ENCODE results near the gene DNAH7. TPM values are rescaled to one million over a fixed set of nuclear protein-coding genes. Genes with fewer than 3 reads are reported as not detected.

Gene DNAH7
- total and polyA plus RNA-seq, 2 of the 8 experiments (the other 6 are each of a cell fraction or from before 2014, with no cell fraction given), result 0.07 to 0.08 TPM

DNA sequence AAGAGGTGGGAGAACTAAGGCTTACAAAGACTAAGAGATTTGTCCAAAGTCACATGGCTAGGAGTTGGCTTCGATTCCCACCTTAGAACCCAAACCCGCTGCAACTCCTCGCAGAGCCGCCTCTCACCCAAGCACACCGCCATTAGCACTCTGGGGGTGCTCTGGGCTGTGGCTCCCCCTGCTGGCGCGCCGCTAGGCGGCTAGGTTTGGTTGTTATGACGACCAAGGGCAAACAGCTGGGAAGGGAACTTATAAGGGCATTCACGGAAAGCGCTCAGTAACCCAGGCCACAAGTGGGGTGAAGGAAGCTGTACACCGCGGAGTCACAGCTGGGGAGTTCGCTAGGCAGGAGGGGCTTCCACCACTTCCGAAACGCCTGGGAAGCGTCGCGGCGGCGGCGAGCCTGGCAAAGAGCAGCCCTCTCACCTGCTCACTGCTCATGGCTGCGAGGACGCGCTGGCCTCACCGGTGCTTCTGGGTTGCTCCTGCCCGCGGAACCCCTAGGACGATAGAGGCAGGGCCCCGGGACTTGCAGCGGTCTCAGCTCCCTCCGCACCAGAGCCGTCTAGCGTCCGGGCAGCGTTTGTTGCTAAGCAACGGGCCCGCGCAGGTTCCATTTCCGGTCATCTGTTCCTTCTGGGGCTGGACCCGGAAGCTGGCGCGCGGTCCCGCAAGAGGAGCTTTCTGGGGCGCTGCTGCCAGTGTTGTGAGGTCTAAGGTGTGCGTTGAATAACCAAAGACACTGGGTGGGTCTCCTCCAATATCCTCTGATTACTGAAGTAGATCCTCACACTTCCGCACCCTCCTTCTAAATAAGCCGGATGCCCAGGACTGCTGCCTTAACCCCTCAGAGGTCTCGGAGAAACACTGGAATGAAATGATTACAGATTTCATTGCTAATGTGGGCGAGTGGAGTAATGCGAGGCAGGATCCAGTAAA, at the start of gene DNAH7 (continued):
- TF ChIP-seq PHF8 (conservative IDR thresholded peaks at IDR 0.05; ENCODE audit: low read depth, low read length) (peak; percentile 60), SP4 (IDR thresholded peaks at IDR 0.05; ENCODE audit: low read length) (no peak), KDM4A (IDR thresholded peaks at IDR 0.05; ENCODE audit: low read depth, low read length, severe bottlenecking) (peak; percentile 82), CREB1 (IDR thresholded peaks at IDR 0.05) (0 out of 2 replicates have a peak, but pooled peaks have one; percentile 2), GTF2F1 (IDR thresholded peaks at IDR 0.05; ENCODE audit: borderline replicate concordance, low read depth, low read length) (0 out of 2 replicates have a peak, but pooled peaks have one; percentile 20), MAFK (IDR thresholded peaks at IDR 0.05; ENCODE audit: low read depth, low read length) (no peak), NRF1 (IDR thresholded peaks at IDR 0.05; ENCODE audit: low read depth, low read length) (no peak), CHD1 (IDR thresholded peaks at IDR 0.05; ENCODE audit: low read depth, low read length) (no peak), NANOG (IDR thresholded peaks at IDR 0.05; ENCODE audit: insufficient read depth, low read depth, low read length, poor library complexity, severe bottlenecking) (no peak), HDAC2 (IDR thresholded peaks at IDR 0.05; ENCODE audit: borderline replicate concordance in 1 of 2, low read depth in 2 of 2, low read length in 2 of 2) (peak; percentile 47 to 100; a peak in 3 of 4 replicates), CBX8 (IDR thresholded peaks at IDR 0.05; ENCODE audit: borderline replicate concordance, low read depth, low read length) (no peak), EZH2 (IDR thresholded peaks at IDR 0.05; ENCODE audit: low read depth, low read length, severe bottlenecking) (no peak), RBBP5 (IDR thresholded peaks at IDR 0.05; ENCODE audit: borderline replicate concordance, low read depth, low read length) (peak; percentile 73; the same call in 1 of the 2 replicates), SIRT6 (IDR thresholded peaks at IDR 0.05; ENCODE audit: low read length) (no peak), SP1 (IDR thresholded peaks at IDR 0.05; ENCODE audit: low read depth, low read length) (0 out of 2 replicates have a peak, but pooled peaks have one; percentile 18), SIX5 (IDR thresholded peaks at IDR 0.05; ENCODE audit: low read depth, low read length) (no peak)
- TF ChIP-seq, protein P1, sequence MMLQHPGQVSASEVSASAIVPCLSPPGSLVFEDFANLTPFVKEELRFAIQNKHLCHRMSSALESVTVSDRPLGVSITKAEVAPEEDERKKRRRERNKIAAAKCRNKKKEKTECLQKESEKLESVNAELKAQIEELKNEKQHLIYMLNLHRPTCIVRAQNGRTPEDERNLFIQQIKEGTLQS (IDR thresholded peaks at IDR 0.05; ENCODE audit: insufficient read depth, low read depth, low read length), result no peak
- TF ChIP-seq, protein P2, sequence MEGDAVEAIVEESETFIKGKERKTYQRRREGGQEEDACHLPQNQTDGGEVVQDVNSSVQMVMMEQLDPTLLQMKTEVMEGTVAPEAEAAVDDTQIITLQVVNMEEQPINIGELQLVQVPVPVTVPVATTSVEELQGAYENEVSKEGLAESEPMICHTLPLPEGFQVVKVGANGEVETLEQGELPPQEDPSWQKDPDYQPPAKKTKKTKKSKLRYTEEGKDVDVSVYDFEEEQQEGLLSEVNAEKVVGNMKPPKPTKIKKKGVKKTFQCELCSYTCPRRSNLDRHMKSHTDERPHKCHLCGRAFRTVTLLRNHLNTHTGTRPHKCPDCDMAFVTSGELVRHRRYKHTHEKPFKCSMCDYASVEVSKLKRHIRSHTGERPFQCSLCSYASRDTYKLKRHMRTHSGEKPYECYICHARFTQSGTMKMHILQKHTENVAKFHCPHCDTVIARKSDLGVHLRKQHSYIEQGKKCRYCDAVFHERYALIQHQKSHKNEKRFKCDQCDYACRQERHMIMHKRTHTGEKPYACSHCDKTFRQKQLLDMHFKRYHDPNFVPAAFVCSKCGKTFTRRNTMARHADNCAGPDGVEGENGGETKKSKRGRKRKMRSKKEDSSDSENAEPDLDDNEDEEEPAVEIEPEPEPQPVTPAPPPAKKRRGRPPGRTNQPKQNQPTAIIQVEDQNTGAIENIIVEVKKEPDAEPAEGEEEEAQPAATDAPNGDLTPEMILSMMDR (IDR thresholded peaks at IDR 0.05; ENCODE audit: control extremely low read depth in 1 of 3, insufficient read depth in 1 of 3, low read depth in 1 of 3, low read length in 3 of 3), result peak; percentile 91 to 97 (median 95)
